Right renal cortex interstitium (tissue), 3 donors: ENCODE data around the gene RD3L. TPM values are rescaled to one million over a fixed set of nuclear protein-coding genes. Genes with fewer than 3 reads are reported as not detected.
"Not testable (repeated sequence)": the region's sequence is repeated elsewhere in the genome, so short reads cannot be mapped to it uniquely, and the experiment has no call there.

Source experiments
- DNase-seq, 3 donors: peaks; one replicate each; pipeline ENCODE4 v3.0.0-alpha.2; 2013; ENCODE audit warnings: low read depth in 3 of 3, low spot score in 2 of 3
- polyA plus RNA-seq, 3 donors: library from polyadenylated mRNA; unstranded; fragments of 120-200 nt; gene quantifications; one replicate each; pipeline ENCODE4 v1.2.1, GENCODE V29; 2013; ENCODE audit not compliant: insufficient read length in 3 of 3

Gene RD3L
- polyA plus RNA-seq: under 1 TPM in 1 of 3 donors, not detected in 2; 0.14 TPM

DNA sequence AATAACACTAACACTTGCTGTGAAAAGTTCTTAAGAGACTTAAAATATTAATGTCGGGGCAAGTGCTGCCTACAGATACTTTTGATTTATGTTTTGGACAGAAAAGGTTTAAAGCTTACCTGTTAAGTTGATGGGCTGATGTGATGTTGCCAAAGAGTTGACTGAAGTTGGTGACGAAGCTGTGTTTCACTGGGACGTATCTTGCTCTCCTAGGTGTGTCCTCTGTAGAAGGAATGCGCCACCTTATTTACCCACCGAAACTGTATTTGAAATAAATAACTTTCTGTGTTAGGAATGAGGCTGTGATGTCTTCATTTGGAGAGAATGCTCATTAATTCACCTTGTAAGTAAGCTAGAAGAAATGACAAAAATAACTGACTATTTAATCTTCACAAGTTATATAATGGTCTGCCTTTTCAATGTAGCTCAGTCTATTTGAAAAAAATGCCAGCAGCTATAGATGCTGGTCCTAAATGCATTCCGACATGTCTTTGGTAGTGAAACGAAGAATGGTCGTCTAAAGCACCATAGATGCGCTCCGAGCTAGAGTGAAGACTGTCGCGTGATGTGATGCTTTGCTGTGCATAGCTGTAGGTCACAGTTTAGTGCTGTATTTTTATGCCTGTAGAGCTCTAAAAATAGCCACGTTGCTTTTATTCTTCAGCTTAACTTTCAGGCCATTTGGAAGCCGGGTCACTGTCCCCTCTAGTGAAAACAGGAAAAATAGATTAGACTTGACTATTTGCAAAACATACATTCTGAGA is at the start of gene RD3L:
Gene RD3L, minus strand, starts transcription at position 557 of the 764 bp plus-strand sequence. CDS start 834 bp downstream, outside the sequence.
- DNase-seq: no peak

DNA sequence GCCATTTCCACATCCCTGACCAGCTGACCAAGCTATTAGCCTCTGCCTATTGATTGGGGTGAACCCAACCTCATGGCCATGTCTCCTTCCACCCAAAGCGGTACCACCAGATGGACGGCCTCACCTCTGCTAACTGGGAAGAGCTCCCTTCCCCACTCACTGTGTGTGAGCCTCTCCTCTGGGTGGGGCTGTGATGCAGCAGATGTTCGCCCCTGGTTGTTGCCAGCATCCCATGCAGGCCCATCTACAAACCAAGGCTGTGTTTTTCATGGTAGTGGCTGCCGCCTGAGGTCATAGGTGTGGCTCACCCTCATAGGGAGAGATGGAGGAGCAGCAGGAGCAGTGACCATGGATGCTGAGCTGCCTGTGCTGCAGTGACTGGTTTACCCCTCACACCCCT is 47.6 kb upstream of the RD3L start:
- DNase-seq: no peak

DNA sequence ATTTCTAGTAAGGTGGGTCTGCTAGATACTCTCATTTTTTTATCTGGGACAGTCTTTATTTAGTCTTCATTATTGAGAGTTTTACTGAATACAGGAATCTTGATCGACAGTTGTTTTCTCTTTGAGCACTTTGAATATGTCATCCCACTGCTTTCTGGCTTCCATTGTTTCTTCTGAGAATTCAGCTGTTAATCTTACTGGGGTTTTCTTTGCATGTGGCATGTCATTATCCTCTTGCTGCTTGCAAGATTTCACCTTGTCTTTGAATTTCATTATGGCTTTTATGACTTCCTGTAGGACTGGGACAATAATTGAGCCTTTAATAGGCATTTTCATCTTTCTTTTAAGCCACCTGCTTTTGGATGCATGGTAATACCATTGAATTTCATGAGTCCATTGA is 46.7 kb upstream of the RD3L start:
- DNase-seq: no peak

DNA sequence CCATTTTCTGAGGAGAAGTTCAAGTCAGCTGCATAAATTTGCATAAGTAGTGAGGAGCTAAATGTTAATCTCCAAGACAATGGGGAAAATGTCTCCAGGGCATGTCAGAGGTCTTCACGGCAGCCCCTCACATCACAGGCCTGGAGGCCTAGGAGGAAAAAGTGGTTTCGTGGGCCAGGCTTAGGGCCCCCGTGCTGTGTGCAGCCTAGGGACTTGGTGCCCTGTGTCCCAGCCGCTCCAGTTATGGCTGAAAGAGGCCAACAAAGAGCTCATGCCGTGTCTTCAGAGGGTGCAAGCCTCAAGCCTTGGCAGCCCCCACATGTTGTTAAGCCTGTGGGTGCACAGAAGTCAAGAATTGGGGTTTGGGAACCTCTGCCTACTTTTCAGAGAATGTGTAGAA is 41.9 kb upstream of the RD3L start:
- DNase-seq: no peak

DNA sequence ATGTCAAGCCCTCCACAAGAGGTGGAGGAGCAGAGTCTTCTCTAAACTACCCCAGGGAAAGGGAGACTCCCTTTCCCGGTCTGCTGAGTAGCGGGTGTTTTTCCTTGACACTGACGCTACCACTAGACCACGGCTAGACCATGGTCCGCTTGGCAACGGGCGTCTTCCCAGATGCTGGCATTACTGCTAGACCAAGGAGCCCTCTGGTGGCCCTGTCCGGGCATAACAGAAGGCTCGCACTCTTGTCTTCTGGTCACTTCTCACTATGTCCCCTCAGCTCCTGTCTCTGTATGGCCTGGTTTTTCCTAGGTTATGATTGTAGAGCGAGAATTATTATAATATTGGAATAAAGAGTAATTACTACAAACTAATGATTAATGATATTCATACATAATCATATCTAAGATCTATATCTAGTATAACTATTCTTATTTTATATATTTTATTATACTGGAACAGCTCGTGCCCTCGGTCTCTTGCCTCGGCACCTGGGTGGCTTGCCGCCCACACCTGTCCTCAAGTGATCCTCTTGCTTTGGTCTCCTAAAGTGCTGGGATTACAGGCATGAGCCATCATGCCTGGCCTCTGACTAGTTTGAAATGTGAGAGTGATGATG is 38.4 kb upstream of the RD3L start:
- not testable (repeated sequence) for DNase-seq

DNA sequence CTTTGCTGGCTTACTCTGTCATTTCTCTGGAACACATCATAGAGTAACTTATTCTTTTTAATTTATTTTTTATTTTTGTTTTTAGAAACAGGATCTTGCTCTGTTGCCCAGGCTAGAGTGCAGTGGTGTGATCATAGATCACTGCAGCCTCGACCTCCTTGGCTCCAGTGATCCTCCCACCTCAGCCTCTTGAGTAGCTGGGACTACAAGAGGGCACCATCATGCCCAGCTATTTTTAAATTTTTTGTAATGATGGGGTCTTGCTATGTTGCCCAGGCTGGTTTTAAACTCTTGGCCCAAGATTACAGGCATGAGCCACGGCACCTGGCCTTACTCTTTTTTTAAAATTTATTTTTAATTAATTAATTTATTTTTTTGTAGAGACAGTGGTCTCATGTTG is 32.2 kb upstream of the RD3L start:
- no peak for DNase-seq

DNA sequence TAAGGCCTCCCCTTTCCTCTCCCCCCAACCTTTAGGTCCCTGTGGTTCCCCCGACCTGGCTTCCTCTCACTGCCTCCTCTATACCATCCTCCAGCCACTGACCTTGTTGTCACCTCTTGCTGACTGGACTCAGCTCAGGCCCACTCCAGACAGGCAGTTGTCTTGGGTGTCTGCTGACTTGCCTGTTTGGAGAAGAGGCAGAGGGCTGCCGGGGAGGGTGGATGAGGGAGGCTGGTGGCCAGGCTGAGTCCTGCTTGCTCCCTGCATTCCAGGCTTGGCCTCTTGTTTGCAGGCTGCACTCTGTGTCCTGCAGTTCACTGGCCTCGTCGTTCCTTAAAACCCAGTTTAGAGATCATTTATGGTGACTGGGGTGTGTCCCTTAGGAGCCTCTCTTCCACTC is 31.0 kb upstream of the RD3L start:
- DNase-seq: no peak

DNA sequence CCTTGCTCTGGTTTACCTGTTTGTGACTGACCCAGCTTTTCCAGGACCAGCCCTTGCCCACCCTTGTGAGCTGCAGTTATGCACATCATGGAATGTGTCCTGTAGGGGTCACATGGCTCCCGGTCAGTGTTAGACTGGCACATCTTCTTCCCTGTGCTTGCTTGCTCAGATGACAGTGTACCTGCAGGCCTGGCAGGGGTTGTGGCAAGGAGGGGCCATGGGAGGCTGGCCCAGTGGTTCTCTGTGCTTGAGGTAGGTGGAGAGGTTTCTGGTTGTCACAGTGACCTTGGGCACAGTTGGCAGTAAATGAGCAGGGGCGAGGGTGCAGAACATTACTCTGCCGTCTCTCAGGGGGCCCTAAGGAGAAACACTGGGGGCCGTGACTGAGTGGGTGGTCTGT is 27.6 kb upstream of the RD3L start:
- DNase-seq: no peak

DNA sequence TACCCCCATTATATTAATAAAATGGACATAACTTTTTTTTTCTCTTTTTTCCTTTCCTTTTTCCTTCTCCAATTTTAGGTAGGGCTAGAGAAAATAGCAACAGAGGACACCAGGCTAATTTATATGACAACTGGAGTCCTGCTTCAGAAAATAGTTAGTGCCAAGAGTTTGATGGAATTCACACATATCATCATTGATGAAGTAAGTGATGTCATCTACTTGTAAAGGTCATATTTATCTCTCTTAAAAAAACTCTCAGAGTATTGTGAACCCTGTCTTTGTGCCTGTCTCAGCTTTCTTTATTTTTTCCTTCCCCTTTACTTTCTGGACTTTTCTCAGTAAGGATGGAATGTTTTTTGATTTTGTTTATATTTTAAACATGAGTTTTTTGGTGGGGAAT is 24.3 kb upstream of the RD3L start:
- DNase-seq: no peak

DNA sequence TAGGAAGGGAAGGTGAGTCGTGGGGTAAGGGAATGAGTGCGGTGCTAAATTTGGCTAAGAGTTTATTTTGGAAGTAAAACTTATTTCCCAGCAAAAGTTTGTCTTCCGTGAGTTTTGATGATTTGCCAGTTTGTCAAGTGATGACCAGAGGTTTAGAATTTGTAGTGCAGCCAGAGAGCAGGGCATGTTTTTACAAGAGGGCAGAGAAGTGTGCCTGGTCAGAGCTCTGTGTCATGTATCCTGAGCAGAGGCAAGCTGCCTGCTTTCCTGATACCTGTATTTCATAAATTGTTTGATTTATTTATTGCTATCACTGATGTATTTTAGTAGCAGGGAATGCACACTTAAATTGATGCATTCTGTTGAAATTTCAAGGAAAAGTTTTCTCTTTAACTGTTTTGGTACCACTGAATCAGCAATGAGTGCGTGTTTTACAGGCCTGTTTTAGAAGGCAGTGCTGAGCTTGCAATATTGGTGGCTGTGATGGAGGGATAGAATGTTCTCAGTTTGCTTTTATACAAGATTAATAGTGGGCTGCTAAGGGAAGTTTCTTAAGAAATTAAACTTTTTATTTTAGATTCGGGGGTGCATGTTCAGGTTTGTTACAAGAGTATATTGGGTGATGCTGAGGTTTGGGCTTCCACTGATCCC is 19.7 kb upstream of the RD3L start:
- DNase-seq: no peak

DNA sequence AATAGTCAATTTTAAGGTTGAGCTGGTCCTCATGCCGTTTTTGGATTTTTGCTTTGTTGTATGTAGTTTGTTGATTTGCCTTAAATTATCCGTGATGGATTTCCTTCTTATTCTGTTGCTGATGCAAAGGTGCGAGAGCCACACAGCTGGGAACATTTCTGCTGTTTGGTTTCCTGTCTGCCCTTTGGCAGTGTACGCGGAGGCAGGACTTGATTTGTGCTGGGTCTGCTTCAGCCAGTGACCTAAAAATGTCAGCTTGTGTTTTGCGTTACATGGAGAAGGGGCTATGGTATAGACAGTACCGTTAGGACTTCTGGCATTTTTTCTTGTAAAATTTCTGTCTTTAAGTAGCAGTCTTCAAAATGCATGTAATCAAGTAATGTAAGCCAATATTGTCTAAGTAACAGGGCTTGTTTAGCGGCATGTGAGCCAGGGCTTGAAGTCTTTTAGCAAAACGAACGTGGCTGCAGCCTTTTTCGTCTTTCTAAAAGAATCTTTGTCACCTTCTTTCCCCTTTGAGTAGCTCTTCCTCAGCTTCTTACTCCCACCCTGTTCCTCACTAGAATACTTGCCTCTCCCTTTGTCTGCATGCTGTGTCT is 18.2 kb upstream of the RD3L start:
- DNase-seq: peak in 1 of 3 donors; percentile 10

DNA sequence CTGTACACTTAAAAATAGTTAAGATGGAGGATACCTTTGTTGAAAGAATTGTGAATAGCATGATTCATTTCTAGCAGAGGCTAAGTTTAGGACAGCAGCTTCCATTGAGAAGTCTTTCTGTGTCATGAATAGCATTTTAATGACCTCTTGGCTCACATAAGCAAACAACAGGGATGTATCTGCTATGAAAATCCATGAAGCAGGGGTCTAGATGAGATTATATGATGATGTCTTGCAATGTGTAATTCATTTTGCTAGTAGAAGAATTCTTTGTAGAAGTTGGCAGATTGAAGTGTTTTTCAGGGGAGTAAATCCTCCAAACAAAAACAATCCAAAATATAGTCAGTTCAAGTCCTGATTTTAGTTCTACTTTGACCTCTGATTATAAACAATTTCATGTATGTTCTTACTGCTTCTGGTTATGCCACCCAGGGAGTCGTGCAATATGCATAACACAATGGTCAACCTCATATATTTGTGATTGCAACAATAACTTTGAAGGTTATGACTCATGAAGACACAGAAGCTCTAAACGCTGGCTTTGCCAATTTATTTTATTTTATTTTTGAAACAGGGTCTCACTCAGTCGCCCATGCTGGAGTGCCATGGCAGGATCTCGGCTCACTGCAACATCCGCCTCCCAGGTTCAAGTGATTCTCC is 6.9 kb upstream of the RD3L start:
- DNase-seq: no peak

DNA sequence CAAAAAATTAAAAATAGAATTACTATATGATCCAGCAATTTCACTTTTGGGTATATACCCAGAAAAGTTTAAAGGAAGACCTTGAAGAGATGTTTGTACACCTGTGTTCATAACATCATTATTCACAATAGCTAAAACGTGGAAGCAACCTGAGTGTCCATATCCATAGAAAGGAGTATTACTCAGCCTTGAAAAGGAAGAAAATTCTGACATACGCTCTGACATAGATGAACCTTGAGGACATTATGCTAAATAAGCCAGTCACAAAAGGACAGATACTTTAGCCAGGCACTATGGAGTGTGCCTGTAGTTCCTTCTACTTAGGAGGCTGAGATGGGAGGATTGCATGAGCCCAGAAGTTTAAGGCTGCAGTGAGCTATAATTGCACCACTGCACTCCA is 6.1 kb upstream of the RD3L start:
- no peak for DNase-seq

DNA sequence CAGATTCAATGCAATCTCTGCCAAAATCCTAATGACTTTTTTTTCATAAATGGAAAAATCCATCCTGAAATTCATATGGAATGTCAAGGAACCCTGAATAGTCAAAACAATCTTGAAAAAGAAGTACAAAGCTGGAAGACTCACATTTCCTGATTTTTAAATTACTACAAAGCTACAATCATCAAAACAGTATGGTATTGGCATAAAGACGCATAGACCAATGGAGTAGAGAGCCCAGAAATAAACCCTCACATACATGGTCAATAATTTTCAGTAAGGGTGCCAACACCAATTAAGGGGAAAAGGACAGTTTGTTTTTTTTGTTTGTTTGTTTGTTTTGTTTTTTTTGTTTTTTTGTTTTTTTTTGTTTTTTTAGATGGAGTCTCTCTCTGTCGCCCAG is 4.6 kb upstream of the RD3L start:
- no peak for DNase-seq

DNA sequence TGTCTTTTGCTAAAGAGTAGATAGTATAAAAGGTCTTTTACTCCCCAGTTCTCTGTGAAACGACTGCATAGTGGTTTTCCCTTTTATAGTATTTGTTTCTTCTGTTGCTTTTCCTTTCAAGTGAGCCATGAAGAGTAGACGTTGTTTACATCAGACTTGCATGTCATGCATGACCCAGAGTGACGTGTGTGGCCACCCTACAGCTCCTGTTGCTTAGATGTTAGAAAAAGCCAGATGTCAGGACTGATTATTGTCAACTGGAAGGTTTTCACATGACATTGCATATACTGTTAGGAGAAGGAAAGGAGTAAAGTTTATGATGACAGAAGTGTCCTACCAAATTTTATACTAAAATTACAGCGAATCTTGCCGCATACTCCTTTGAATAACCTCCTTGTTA is 1.3 kb upstream of the RD3L start:
- no peak for DNase-seq

DNA sequence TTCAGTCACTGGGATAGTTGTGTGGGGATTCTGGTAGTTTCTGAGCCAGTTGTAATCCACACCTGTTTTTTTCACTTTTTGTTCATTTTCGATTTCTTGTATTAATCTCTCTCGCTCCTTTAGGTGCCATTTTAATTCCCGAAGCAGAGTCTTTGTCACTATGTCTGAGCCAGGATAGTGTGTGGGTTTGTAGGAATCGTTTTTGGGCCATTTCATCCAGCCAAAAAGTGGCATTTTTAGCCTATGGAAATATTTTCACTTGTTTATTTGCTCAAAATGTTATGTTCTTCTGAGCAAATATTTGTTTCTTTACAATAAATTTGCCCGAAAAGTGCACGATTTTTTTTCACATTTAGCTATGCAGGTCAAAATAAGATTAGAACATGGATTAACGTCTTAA is 867 bp downstream of the RD3L start:
- no peak for DNase-seq

DNA sequence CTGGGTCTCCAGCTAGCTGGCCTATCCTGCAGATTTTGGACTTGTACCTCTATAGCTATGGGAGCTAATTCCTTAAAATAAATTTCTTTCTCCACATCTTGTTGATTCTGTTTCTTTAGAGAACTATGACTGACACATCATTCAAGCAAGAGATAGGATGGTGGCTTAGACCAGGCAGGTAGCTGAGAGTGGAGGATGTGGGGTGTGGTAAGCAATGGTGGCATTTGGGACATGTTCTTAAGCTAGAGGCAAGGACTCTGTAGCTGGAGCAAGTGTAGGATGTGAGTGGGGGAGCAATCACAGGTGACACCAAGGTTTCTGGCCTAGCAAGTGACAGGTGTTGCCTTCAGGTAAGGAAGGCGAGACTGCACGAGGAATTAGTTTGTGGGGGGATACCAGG is 7.2 kb downstream of the RD3L start:
- no peak for DNase-seq

DNA sequence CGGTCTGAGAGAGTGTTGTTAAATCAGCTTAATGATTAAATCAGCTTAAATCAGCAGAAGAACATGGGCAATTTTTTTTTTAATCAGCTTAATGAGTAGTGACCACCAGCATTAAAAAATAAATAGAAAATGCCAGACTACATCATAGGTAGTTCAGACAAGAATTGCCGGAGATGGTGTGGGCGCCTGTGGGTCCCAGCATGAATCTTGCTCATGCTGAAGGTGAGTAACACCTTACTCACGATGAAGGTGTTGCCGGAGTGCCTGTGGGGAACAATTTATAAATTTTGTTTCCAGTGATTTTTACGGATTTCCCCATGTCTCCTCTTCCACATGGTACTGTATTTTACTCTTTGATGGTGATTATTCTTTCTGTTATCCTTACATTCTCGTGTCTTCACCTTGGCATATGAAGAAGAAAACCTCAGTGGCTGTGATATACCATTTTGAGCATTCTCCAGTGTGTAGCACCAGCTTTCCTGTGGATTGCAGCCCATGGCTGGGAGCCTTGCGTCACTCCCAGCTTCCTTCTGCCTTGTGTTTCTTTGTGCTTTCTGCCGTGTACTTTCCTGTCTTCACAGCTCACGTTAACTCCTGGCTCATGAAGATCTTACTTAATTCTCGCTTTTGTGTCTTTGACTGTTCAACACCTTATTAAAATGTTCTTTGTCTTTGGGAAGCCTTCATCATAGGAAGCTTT is 9.4 kb downstream of the RD3L start:
- no peak for DNase-seq

DNA sequence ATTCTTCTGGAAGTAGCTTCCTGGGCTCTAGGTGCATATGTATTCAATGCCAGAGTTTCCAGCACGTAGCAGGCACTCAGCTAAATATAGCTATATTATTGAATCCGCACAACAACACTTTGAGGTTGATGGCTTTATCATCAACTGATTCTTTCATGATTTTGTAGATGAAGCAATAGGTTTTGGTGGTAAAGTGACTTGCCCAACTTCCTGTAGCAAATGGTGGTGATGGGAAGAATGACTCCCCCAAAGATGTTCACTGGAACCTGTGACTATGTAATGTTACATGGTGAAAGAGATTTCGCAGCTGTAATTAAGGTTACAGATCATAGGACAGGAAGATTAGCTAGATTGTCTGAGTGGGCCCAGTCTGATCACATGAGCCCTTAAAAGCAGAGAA is 10.9 kb downstream of the RD3L start:
- no peak for DNase-seq

DNA sequence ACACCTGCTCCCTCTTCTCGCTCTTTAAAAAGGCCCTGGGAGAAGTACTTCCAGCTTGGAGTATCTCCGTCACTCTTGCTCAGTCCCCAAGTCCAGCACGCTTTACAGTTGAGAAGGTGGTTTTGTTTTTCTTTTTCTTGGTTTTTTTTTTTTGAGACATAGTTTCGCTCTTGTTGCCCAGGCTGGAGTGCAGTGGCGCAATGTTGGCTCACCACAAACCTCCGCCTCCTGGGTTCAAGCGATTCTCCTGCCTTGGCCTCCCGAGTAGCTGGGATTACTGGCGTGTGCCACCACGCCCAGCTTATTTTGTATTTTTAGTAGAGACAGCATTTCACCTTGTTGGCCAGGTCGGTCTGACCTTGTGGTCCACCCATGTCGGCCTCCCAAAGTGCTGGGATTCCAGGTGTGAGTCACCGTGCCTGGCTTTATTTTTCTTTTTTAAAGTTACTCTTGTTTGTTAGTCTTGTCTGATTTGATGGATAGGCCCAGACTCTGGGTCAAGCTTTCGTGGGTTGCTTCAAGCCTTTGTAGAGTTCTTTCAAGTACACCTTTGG is 12.2 kb downstream of the RD3L start:
- DNase-seq: no peak
